C4-2B (cell line): ENCODE data around the gene CTNND1.

Experiments used
- CTCF ChIP-seq: fragments of 450-650 bp; conservative IDR thresholded peaks from 2 replicates; pipeline ENCODE4 v1.5.1; 2017; ENCODE audit warnings: mild to moderate bottlenecking
- ZFX ChIP-seq: fragments of 450-650 bp; IDR thresholded peaks from 2 replicates; pipeline ENCODE4 v1.6.1; 2017

- TF ChIP-seq CTCF (no peak), ZFX (no peak)
Measured at GRCh38 chr11:57815476-57815875, 53.9 kb downstream of the CTNND1 start.
